ENCODE measurements around the gene UBE2G2. TPM values are rescaled to one million over a fixed set of nuclear protein-coding genes. Genes with fewer than 3 reads are reported as not detected.
A peak's percentile ranks its signal among the peaks of the same experiment; 100 is the strongest.

The UBE2G2 gene
- total RNA-seq, 1 experiment from 2014 or later: 147 TPM

DNA sequence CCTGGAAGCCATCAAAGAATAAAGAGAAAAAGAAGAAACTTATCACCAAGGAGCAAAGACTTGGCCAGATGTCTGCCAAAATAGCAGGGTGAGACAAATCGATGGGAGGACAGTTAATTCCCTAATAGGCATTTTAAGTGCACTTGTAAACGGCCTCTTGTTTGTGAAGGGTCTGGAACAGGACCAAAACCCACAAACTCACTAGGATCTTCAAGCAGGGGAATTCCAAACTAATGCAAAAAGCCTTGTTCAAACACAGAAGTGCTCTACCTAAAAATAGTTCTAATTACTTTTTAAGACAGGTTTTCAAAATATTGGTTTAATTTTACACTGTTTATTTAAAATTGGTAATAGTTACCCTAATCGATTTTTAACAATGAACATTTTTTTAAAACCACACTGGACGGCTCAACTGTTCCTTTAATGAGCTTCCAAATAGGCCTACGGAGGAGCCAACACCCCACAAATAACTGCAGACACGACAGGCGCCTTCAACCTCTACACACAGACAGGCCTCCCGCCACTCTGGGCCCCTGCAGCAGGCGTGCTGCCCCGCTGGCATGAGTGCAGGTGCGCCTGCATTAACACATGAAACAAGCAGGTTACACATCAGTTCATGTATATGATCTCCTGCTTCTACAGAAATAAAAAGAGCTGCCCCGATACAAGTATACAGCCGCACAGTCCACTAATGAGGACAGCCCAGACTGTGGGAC lies 15.8 kb downstream of the UBE2G2 start:
- POLR2A ChIA-PET: no interaction called here
- H3K36me3 Mint-ChIP-seq (ENCODE audit: insufficient read depth, unreplicated experiment): peaks cover 39% of the 10 kb centered on the region
- H3K4me1 Mint-ChIP-seq (ENCODE audit: insufficient read depth, unreplicated experiment): peaks cover 16% of the 10 kb centered on the region
- BruUV-seq (replicated peaks): no TSS peak
- DNase-seq (ENCODE audit: unreplicated experiment): no peak
- H3K27ac Mint-ChIP-seq (ENCODE audit: low read depth, unreplicated experiment): peak overlapping the region; percentile 0
- H3K4me3 Mint-ChIP-seq (ENCODE audit: unreplicated experiment): no peak overlapping the region
- no peak for TF ChIP-seq CTCF (IDR thresholded peaks at IDR 0.05; ENCODE audit: unreplicated experiment)
- H3K27me3 Mint-ChIP-seq (ENCODE audit: insufficient read depth, unreplicated experiment): no peaks in the 10 kb centered on the region
- H3K9me3 Mint-ChIP-seq (ENCODE audit: unreplicated experiment): no peaks in the 10 kb centered on the region
- intact Hi-C loops (cut with micrococcal nuclease): no loop called here
- CTCF ChIA-PET: interaction anchor here (1.1 to 1.5 kb wide), 2 partner anchors 14 to 43 kb away, joined by 4 read pairs; no protein-coding TSS in a partner anchor

DNA sequence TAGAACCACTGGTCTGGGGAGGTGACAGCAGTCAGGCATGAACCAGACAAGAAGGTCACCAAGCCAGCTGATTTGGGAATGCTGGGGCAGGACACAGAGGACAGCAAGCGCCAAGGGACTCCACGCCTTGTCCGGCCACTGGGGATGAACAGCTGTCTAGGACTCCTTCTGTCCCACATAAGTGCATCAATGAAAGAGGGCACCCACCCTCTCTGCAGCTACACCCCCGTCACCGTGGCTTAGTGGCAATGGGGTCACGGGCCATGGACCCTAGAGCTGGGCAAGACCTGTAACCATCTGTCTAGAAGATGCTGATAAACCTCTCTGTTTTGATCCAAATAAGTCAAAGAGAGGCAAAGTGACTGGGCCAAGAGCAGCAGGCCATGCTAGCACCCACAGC lies 16.8 kb downstream of the UBE2G2 start:
- CTCF ChIA-PET: interaction anchor here (0.7 to 5.5 kb wide), 2 partner anchors 9 to 15 kb away, joined by 4 to 49 read pairs; no protein-coding TSS in a partner anchor

DNA sequence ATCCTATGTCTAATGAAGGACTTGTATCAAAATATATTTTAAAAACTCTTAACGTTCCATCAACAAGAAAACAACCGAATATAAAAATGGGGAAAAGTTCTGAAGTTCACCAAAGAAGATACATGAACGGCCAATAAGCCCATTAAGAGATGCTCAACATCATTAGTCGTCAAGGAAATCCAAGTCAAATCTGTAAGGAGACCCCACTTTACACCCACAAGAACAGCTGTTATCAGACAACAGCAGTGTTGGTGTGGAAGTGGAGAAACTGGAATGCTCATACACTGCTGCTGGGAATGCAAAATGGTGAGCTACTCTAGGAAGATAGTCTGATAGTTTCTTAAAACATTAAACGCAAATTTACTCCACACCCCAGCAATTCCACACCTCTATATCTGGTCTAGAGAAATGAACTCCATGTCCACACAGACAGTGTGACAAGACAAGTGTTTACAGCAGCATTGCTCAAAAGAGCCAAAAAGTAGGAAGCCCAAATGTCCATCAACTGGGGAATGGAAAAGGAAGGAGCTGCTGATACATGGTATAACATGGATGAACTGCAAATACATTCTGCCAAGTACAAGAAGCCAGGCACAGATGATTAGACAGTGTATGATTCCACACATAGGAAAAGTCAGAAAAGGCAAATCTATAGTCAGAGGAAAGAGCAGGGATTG lies 18.5 kb downstream of the UBE2G2 start:
- Mint-ChIP-seq H3K9me3 (ENCODE audit: unreplicated experiment) (no peaks in the 10 kb centered on the region), H3K27ac (ENCODE audit: low read depth, unreplicated experiment) (no peak overlapping the region), H3K36me3 (ENCODE audit: insufficient read depth, unreplicated experiment) (peaks cover 39% of the 10 kb centered on the region), H3K4me3 (ENCODE audit: unreplicated experiment) (no peak overlapping the region), H3K27me3 (ENCODE audit: insufficient read depth, unreplicated experiment) (no peaks in the 10 kb centered on the region), H3K4me1 (ENCODE audit: insufficient read depth, unreplicated experiment) (peaks cover 21% of the 10 kb centered on the region)
- intact Hi-C loops (cut with micrococcal nuclease): no loop called here
- CTCF ChIA-PET: interaction anchor here (1.0 to 5.5 kb wide), 2 partner anchors 10 to 303 kb away, joined by 3 to 49 read pairs; no protein-coding TSS in a partner anchor
- POLR2A ChIA-PET: interaction anchor here (1.1 kb wide), 2 partner anchors 10 kb away, joined by 3 to 5 read pairs; no protein-coding TSS in a partner anchor
- DNase-seq (ENCODE audit: unreplicated experiment): no peak
- TF ChIP-seq CTCF (IDR thresholded peaks at IDR 0.05; ENCODE audit: unreplicated experiment): no peak
- BruUV-seq (replicated peaks): no TSS peak

More for the DNA sequence above, 16.8 kb downstream of the UBE2G2 start:
- Mint-ChIP-seq H3K4me3 (ENCODE audit: unreplicated experiment) (no peak overlapping the region), H3K4me1 (ENCODE audit: insufficient read depth, unreplicated experiment) (peaks cover 16% of the 10 kb centered on the region), H3K27me3 (ENCODE audit: insufficient read depth, unreplicated experiment) (no peaks in the 10 kb centered on the region), H3K36me3 (ENCODE audit: insufficient read depth, unreplicated experiment) (peaks cover 35% of the 10 kb centered on the region), H3K9me3 (ENCODE audit: unreplicated experiment) (no peaks in the 10 kb centered on the region), H3K27ac (ENCODE audit: low read depth, unreplicated experiment) (peak overlapping the region; percentile 0)
- intact Hi-C loops (cut with micrococcal nuclease): no loop called here
- POLR2A ChIA-PET: no interaction called here
- no peak for TF ChIP-seq CTCF (IDR thresholded peaks at IDR 0.05; ENCODE audit: unreplicated experiment)
- DNase-seq (ENCODE audit: unreplicated experiment): no peak
- no TSS peak for BruUV-seq (replicated peaks)

GRCh38 chr21:44780767-44781459 lies 20.7 kb downstream of the UBE2G2 start:
- POLR2A ChIA-PET: interaction anchor here (0.7 to 1.1 kb wide), 2 partner anchors 11 to 61 kb away, joined by 3 read pairs; no protein-coding TSS in a partner anchor
- CTCF ChIA-PET: interaction anchor here (0.6 to 5.5 kb wide), 2 partner anchors 13 to 1701 kb away, joined by 3 to 49 read pairs; no protein-coding TSS in a partner anchor
- Mint-ChIP-seq H3K4me1 (ENCODE audit: insufficient read depth, unreplicated experiment) (peaks cover 23% of the 10 kb centered on the region), H3K9me3 (ENCODE audit: unreplicated experiment) (no peaks in the 10 kb centered on the region), H3K27ac (ENCODE audit: low read depth, unreplicated experiment) (no peak overlapping the region), H3K27me3 (ENCODE audit: insufficient read depth, unreplicated experiment) (no peaks in the 10 kb centered on the region), H3K4me3 (ENCODE audit: unreplicated experiment) (no peak overlapping the region), H3K36me3 (ENCODE audit: insufficient read depth, unreplicated experiment) (peaks cover 49% of the 10 kb centered on the region)
- no peak for TF ChIP-seq CTCF (IDR thresholded peaks at IDR 0.05; ENCODE audit: unreplicated experiment)
- BruUV-seq (replicated peaks): no TSS peak
- no peak for DNase-seq (ENCODE audit: unreplicated experiment)
- intact Hi-C loops (cut with micrococcal nuclease): no loop called here
